GM19463 (cell line): Measurements from ENCODE around the gene RGL3.
"Not testable (repeated sequence)": the region's sequence is repeated elsewhere in the genome, so short reads cannot be mapped to it uniquely, and the experiment has no call there.

Experiments
- ATAC-seq: cut with Tn5 transposase; IDR thresholded peaks from one replicate; pipeline ENCODE4 v1.9.1; 2021; ENCODE audit warnings: mild to moderate bottlenecking, moderate library complexity; ENCODE audit not compliant: unreplicated experiment

RGL3 gene

DNA sequence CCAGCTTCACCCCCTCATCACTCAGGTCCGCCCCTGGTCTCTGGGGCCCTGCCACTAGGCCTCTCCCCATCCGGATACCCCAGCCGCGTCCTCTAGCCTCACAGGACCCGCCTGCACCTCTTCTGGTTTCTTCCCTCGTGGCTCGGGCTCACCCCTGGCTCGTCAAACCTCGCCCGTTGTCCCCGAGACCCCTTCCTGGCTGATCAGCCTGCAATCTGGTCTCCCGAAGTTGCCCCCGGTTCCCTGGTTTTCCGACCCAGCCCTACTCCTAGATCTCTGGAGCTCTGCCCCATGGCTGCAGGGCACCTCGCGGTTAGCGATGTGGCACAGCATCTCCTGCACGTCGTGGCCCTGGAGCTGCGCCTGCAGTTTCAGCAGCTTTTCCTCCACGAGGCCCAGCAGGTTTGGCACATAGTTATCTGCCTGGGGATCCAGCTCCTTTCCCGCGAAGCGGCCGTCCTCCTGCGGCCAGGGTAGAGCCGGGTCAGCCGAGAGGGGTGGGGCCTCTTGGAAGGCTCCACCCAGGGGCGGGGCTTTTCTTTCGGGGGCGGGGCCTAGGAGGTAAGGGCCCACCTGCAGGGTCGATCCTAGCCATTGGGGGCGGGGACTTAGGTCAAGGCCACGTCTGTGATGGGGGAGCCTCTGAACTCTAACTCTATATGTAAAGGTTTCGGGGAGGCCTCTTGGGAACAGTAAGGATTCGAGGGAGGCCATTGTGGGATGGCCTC lies 2.4 kb upstream of the RGL3 start:
- ATAC-seq, result peak; percentile 29

DNA sequence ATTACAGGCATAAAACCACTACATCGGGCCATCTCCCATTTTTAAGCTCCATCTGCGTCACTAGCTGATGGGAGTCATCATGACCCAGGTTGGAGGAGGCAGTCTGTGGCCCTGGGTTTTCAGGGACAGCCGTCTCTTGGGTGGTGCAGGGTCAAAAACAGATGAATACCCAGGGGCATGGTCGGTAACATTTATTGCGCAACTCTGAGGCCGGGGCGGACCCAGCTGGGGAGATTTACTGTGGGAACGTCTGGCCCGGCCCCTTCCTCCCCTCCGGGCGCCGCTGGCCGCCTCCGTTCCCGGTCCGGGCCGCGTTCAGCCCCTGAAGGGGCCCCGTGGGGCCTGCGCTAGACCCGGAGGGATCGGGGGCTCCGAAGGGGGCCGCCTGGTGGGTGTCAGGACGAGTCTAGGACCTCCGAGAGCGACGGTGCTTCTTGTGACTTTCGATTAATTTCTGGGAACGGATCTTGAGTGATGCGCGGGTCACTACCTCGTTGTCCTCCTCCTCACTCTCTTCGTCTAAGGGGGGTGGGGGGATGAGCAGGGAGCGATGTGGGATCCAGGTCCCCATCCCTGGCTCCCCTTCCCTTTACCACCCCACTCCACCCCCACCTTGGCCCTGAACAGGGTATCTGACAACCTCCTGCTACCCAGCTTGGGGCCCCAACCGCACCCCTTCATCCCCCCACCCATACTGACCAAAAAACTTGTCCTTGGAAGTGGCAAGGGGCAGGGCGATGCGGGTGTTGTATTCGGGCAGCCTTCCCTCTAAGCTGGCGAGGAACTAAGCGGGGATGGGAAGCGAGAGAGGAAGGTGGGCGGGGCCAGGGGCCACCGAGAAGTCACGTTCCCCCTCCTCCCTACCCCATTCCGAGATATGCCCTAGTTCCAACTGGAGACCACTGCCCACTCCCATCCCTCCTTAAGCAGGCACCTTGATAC lies 1.6 kb upstream of the RGL3 start:
- no peak for ATAC-seq

DNA sequence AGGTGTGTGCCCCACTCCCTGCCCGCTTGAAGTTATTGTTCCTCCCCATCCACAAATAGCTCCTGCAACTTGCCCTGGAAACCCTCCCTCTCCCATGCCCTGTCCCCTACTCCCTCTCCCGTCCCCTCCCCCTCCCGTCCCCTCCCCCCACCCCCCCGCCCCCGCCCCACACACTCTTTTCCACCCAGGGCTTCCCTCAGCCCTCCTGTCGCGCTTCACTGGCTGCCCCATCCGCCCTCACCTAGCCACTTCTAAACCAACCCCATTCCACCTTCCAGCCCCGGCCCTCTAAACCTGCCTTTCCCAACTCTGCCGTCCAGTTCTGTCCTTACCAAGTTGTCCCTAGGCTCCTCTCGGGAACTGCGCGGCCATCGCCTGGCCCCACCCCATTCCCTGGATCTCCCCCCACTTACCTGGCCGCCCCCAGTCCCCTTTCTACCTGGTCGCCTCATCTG lies 993 bp downstream of the RGL3 start:
- no peak for ATAC-seq

DNA sequence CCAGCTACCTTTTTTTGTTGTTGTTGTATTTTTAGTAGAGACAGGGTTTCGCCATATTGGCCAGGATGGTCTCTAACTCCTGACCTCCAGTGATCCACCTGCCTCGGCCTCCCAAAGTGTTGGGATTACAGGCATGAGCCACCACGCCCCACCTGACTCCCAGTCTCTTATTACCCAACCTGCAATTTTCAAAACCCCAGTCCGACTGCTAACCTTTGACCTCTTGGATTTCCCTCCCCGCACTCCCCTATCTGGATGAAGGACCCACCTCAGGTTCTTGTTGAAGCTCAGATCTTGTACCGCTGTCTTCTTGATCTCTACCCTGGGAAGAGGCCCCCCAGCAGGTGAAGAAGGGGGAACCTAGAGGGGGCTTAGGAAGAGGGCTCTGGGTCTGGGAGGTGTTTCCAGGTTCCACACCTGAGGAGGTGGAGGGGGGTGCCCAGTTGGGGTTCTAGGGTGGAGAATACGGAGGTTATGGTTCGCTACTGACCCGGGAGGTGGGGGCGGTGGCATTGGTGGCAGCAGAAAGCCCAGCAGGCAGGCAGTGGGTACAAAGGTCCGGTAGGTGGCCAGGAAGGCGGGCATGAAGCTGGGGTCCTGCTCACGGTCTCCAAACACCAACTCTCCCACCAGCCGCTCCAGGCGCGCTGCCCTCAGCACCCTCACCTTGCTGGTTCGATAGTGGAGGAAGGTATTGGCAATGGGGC lies 2.6 kb downstream of the RGL3 start:
- ATAC-seq, result no peak

DNA sequence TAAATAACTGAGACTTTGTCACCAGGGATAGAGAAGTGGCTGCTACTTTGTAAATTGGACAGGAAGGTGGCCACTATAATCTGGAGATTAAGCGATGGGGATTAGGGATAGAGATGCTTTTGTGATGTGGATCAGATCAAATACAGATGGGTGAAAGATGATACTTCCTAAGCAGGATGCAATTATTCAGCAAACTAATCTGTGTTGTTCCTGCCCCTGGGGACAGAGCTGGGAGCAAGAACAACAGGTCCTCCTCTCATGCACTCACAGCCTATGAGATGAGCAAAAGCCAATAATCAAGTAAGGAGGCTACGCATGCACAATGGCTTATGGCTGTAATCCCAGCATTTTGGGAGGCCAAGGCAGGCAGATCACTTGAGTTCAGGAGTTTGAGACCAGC lies 4.6 kb downstream of the RGL3 start:
- no peak for ATAC-seq

DNA sequence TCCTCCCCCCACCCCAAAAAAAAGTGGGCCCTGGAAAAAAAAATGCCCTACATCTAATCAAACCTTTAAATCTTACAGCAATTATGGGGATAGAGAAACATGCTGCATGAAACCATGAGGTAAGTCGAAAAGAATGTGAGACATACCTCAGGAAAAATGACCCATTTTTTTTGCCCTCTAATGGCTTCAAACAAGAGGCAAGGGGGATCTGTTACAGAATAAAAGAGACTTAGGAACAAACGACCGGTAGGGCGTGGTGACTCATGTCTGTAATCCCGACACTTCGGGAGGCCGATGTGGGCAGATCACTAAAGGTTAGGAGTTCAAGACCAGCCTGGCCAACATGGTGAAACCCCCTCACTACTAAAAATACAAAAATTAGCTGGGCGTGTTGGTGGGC lies 8.4 kb downstream of the RGL3 start:
- no peak for ATAC-seq

DNA sequence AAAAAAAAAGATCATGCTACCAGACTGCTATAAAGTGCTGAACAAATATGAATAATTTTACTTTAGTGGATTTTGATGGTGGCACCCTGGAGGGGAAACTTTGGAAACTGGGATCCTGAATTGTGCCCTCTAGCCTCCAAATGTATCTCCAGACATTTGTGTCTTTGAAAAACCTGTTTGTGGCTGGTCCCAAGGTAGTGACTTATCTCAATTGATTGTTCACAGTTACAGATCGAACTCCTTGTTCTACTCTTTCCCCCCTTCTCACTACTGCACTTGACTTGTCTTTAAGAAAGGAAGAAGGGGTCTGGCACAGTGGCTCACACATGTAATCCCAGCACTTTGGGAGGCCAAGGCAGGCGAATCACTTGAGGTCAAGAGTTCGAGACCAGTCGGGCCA lies 10.5 kb downstream of the RGL3 start:
- no peak for ATAC-seq

DNA sequence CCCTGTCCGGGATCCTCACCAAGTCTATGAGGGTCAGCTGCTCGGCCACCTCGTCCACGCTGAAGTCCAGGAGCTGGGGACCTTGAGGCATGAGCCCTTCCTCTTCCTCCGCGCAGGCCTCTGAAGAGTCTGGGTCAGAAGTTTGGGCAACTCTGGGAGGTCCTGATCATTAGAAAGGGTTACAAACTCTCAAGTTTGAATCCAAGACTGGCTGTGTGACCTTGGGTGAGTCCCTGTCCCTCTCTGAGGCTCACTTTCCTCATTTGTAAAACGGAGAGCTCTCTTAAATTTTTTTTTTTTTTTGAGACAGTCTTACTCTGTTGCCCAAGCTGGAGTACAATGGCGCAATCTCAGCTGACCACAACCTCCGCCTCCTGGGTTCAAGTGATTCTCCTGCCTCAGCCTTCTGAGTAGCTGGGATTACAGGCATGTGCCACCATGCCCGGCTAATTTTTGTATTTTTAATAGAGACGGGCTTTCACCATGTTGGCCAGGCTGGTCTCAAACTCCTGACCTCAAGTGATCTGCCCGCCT lies 12.3 kb downstream of the RGL3 start:
- not testable (repeated sequence) for ATAC-seq

DNA sequence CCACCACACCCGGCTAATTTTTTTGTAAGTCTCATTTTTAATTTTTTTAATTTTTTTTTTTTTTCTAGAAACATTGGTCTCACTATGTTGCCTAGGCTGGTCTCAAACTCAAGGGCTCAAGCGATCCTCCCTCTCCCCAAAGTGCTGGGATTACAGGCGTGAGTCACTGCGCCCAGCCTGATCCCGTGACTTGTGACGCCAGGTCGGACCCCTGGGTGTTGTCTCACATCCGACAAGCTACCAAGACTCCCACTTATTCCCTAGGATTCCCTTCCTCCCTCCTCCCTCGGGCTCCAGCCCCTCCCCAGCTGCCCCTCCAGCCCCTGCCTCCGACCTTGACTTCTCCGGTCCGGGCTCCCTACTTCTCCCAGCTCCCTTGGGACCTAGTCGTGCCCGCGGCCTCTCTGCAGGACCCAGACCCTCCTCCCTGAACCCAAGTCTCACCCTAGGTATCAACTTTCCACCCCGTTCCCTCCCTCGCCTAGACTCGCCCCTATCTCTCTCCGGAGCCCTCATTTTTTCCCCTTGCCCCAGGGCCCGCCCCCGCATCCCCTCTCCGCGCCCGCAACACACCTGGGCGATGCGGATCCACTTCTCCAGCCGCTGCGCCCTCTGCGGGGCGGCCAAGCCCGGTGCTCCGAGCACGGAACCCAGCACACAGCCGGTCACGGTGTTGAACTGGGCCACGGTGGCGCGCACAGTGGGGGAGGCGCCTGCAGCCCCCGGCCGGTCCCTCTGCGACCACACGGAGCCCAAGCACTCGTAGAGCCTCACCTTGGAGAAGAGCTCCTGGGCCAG lies 13.1 kb downstream of the RGL3 start:
- no peak for ATAC-seq

DNA sequence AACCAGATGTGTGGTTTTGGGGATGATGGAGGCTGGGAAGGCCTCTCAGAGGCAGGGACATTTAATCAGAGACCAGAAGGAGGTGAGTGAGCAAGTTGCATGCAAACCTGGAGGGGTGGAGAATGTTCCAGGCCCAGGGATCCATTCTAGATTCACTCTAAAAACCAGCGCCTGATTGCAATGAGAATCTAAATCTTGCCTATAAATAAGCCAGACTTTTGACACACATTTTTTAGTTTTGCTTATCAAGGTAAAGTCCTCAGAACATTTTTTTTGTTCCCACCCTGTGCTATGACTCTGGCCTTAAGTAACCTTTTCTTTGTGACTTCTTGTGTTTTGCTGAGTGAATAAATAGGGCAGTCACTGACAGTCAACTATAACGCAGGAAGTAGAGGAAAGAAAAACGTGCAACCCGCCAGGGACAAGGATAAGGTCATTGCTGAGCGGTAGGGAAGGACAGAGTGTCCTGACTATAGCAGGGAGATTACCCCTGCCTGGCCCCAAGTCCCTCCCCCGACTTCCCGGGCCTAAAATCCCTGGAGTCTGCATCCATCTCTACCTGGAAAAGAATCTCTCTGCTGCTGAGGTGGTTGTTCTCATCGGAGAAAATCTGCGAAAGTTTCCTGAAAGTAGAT lies 14.4 kb downstream of the RGL3 start:
- ATAC-seq, result no peak

DNA sequence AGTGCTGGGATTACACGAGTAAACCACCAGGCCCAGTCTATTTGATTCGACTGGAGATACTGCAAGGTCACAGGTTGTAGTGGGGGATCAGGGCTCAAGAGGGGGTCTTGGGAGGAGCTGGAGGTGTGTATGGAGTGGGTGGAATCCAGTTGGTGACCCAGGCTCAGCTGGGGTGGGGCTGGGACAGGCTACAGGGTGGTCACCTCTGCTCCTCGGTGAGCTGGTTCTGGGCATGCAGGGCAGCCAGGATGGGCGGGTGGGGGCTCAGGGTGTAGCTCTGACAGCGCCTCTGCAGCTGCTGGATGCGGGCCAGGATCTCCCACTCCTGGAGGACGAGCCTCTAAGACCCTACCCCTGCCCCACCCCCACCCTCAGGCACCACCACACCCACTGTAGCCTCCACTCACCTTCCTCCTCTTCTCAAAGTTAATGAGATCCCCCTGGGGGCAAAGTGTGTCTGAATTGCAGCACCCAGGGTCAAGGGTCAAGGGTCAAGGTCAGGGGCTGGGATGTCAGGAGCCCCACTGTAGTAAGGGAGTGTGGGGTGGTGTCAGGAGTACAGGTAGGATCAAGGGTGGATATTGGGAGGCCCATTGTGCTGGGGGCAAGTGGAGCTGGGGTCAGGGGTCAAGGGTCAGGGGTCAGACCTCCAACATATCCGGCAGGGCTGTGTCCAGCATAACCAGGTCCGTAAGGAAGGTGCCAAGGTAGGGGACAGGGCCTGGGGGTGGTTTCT lies 17.1 kb downstream of the RGL3 start:
- ATAC-seq, result no peak

DNA sequence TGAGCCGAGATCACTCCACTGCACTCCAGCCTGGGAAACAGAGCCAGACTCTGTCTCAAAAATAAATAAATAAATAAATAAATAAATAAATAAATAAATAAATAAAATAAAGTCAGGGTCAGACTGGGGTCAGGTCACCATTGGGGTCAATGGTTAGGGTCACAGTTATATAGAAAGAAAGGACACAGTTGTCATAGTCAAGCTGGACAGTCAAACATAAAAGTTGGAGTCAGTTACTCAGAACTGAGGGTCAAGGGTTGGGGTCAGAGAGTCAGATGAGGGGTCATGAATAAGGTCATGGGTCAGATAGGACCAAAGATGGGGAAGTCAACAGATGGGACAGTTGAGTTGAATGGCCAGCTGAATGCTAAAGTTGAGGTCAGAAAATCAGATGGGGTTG lies 18.3 kb downstream of the RGL3 start:
- no peak for ATAC-seq

DNA sequence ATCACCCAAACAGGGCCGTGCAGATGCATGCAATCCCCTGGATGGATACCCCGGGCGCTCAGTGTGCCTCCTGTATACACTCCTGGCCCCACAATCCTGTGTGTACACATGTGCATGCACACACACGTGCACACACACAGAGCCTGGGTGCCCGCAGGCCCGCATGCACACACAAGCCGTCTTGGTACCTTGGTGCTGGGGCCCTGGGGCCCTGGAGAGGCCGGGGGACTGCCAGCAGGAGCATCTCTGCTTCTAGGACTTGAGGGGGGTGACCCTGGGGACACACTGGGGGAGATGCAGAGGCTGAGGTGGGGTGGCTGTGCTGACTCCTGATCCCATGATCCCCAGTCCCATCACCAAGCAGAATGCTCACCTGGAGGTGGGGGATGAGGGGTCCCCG lies 19.4 kb downstream of the RGL3 start:
- no peak for ATAC-seq

DNA sequence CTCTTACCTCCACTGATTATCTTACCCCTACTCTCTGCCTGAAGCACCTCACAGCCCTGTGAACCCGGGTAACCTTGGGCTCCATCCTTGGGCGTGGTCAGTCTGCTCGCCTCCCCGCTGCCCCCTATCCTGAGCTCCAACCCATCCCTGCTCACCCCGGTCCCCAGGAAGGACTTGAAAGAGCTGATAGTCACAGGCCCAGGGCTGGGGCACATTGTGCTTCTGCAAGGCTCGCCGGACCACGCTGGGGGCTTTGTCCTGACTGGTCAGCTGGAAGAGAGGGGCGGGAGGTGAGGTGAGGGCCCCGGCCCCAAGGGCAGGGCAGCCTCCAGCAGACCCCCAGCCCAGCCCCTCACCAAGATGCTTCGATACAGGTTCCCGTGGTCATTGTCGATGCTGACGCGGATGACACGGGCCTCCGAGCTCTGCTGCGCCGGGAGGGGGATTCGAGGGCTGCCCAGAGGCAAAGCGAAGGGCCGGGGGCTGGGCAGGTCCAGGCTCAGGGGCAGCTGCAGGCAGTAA lies 22.0 kb downstream of the RGL3 start:
- ATAC-seq, result no peak

DNA sequence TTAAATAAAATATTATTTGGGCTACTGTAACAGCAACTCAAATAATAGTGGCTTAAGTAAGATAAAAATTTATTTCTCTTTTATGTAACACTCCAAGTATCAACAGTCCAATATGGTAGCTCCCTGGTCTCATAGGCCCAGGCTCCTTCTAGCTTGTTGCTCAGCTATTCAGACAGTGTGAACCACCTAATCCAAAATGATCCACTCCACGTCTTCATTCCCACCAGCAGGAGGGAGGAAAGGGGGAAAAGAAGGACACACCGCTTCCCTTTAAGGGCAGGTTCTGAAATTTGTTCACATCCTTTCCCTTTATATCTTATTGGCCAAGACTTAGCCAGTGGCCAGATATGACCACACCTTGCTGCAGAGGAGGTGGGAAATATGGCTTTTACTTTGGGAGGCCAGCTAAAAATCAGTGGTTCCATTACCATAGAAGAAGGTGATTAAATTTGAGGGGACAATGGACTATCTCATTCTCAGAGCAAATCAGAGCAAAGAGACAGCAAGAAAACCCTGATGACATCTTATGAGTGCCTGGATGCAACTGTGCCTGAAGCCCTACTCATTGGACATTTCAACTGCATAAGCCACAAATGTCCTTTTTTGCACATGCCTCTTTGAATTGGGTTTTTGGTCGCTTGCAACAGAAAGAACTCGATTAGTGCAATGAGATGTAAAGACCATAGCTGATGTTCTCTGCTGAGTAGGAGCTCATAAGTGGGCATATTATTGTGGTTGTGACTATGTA lies 28.0 kb downstream of the RGL3 start:
- no peak for ATAC-seq

DNA sequence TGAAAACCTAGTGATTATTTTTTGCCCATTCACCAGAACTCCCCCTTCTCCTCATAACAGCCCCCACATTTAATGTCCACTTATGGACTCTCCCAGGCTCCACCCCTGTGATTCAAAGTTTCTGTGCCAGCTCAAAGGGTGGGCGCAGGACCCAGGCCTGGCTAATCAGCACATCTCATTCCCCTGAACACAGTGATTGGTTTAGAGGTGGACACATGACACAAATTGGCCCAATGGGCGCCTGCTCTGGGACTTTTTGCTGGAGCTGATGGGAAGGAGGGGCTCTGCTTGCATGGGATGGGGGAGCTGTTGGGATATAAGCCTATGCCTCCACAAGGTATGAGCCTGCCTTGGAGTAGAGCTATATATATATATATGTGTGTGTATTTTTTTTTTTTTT lies 28.8 kb downstream of the RGL3 start:
- ATAC-seq, result no peak

DNA sequence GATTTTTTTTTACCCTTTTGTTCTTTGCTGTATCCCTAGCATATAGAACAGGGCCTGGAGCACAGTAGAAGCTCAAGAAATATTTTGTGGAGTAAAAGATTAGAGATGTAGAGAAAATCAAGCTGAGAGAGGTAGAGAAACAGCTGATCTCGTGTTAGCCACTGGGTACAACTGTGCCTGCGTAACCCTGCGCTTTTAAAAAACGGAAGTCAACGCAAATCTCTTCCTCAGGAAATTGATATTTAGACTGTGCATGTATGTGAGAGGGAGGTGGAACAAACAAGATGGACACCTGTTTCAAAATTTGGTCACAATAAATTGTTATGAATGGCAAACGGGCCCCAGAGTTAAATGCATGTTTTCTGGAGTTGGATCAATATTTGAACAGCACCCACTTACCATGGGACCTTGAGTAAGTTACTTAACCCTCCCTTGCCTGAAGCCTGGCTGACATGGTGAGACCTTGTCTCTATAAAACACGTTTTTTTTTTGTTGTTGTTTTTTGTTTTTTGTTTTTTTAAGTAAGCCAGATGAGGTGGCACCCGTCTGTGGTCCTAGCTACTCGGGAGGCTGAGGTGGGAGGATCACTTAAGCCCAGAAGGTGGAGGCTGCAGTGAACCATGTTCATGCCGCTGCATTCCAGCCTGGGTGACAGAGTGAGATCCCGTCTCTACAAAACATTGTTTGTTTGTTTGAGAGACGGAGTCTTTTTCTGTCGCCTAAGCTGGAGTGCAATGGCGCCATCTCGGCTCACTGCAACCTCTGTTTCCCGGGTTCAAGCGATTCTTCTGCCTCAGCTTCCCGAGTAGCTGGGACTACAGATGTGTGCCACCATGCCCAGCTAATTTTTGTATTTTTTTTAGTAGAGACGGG lies 31.7 kb downstream of the RGL3 start:
- ATAC-seq, result no peak
